Cardiac fibroblast (primary cell): Measurements from ENCODE around the gene SLAMF6.
"Not testable (repeated sequence)": the region's sequence is repeated elsewhere in the genome, so short reads cannot be mapped to it uniquely, and the experiment has no call there.

ENCODE experiments used
- DNase-seq, 2 donors: peaks; one replicate each; pipeline versions ENCODE4 v3.0.0 to v3.0.0-alpha.2; 2010; ENCODE audit warnings: low read depth in 2 of 2
- H3K4me3 ChIP-seq, 2 donors: replicated peaks in 1 of 2; 1 replicate in 1 of 2; 2 replicates in 1 of 2; pipeline ENCODE4 v1.5.1; 2011; ENCODE audit warnings: low read depth in 2 of 2, low read length in 2 of 2, mild to moderate bottlenecking in 2 of 2, moderate library complexity in 1 of 2
- CTCF ChIP-seq: IDR thresholded peaks from one replicate; pipeline ENCODE4 v1.5.1; 2011; ENCODE audit warnings: low read depth, mild to moderate bottlenecking, low read length, inconsistent platforms

Gene SLAMF6

GRCh38 chr1:160534823-160535605 is 12.0 kb upstream of the SLAMF6 start:
- no peak overlapping the region for H3K4me3 ChIP-seq
- no peak for DNase-seq
- TF ChIP-seq CTCF: no peak

DNA sequence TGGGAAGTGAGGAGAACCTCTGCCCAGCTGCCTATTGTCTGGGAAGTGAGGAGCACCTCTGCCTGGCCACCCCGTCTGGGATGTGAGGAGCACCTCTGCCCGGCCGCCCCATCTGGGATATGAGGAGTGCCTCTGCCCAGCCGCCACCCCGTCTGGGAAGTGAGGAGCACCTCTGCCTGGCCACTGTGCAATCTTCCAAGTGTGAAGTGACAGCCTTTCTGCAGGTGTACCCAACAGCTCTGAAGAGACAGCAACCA is 9.4 kb upstream of the SLAMF6 start:
- not testable (repeated sequence) for DNase-seq, H3K4me3 ChIP-seq

DNA sequence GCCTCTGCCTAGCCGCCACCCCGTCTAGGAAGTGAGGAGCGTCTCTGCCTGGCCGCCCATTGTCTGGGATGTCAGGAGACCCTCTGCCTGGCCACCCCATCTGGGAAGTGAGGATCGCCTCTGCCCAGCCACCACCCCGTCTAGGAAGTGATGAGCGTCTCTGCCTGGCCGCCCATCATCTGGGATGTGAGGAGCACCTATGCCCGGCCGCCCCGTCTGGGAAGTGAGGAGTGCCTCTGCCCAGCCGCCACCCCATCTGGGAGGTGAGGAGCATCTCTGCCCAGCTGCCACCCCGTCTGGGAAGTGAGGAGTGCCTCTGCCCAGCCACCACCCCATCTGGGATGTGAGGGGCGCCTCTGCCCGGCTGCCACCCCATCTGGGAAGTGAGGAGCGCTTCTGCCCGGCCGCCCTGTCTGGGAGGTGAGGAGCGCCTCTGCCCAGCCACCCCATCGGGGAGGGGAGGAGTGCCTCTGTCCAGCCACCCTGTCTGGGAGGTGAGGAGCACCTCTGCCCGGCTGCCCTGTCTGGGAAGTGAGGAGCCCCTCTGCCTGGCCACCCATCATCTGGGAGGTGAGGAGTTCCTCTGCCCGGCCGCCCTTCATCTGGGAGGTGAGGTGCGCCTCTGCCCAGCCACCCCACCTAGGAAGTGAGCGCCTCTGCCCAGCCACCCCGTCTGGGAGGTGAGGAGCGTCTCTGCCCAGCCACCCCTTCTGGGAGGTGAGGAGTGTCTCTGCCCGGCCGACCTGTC is 8.9 kb upstream of the SLAMF6 start:
- not testable (repeated sequence) for H3K4me3 ChIP-seq, DNase-seq

DNA sequence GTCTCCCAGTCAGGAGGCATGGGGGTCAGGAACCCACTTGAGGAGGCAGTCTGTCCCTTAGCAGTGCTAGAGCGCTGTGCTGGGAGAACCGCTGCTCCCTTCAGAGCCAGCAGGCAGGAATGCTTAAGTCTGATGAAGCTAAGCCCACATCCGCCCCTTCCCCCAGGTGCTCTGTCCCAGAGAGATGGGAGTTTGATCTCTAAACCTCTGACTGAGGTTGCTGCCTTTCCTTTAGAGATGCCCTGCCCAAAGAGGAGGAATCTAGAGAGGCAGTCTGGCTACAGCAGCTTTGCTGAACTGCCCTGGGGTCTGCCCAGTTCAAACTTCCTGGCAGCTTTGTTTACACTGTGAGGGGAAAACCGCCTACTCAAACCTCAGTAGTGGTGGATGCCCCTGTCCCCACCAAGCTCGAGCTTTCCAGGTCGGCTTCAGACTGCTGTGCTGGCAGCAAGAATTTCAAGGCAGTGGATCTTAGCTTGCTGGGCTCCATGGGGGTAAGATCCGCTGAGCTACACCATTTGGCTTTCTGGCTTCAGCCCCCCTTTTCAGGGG is 6.4 kb upstream of the SLAMF6 start:
- not testable (repeated sequence) for DNase-seq, H3K4me3 ChIP-seq

GRCh38 chr1:160523789-160524188 is 734 bp upstream of the SLAMF6 start:
- not testable (repeated sequence) for DNase-seq, H3K4me3 ChIP-seq

DNA sequence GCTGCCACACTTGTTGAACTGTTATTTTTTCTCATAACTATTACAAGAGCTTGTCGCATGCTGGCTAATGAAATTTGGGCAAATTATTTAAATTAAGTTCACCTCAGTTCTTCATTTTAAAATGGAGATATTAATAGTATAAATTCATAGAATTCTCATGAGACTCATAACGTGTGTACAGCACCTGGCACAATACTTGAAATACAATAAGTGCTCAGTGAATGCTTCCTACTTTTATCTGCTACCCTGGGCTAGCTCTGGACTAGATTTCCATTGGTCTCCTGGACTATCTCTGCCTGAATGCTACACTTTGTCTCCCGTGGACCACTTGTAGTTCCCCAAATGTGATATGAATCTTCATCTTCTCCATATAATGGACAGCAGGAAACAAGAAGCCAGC is 919 bp downstream of the SLAMF6 start:
- TF ChIP-seq CTCF: no peak
- H3K4me3 ChIP-seq: no peak overlapping the region
- DNase-seq: no peak

GRCh38 chr1:160521554-160521953 is 1.5 kb downstream of the SLAMF6 start:
- no peak for DNase-seq
- no peak for TF ChIP-seq CTCF
- H3K4me3 ChIP-seq: no peak overlapping the region

GRCh38 chr1:160520999-160521398 is 2.1 kb downstream of the SLAMF6 start:
- H3K4me3 ChIP-seq: no peak overlapping the region
- no peak for DNase-seq
- no peak for TF ChIP-seq CTCF

GRCh38 chr1:160520582-160520981 is 2.5 kb downstream of the SLAMF6 start:
- DNase-seq: no peak
- no peak overlapping the region for H3K4me3 ChIP-seq
- TF ChIP-seq CTCF: no peak
